Heart left ventricle (tissue), 16 donors: ENCODE data around the gene SBNO2. TPM values are rescaled to one million over a fixed set of nuclear protein-coding genes. Genes with fewer than 3 reads are reported as not detected.

Experiments
- ATAC-seq, 4 donors: fragments of 200-7000 bp; cut with Tn5 transposase; one replicate each; pipeline ENCODE4 v1.9.1; 2020 to 2022; ENCODE audit warnings: moderate library complexity in 4 of 4, mild to moderate bottlenecking in 3 of 4, moderate number of reproducible peaks in 1 of 4
- DNase-seq, 5 donors: peaks; one replicate each; pipeline ENCODE4 v3.0.0-alpha.2; 2020
- H3K27ac ChIP-seq, 12 donors: fragments of 200-600 bp; sonication (generic) in 4 of 12; one replicate each; pipeline versions ENCODE4 v1.5.0 to v1.8.0; 2016 to 2022; ENCODE audit warnings: mild to moderate bottlenecking in 2 of 12
- H3K27me3 ChIP-seq, 9 donors: fragments of 200-600 bp; sonication (generic) in 2 of 9; one replicate each; pipeline versions ENCODE4 v1.5.1 to v1.8.0; 2016 to 2022; ENCODE audit warnings: mild to moderate bottlenecking in 3 of 9
- H3K36me3 ChIP-seq, 9 donors: fragments of 200-600 bp; sonication (generic) in 2 of 9; one replicate each; pipeline versions ENCODE4 v1.5.0 to v1.8.0; 2018 to 2022; ENCODE audit warnings: mild to moderate bottlenecking in 2 of 9
- H3K4me1 ChIP-seq, 12 donors: fragments of 200-600 bp; sonication (generic) in 4 of 12; one replicate each; pipeline versions ENCODE4 v1.5.0 to v1.8.0; 2016 to 2022; ENCODE audit warnings: mild to moderate bottlenecking in 3 of 12
- H3K4me3 ChIP-seq, 12 donors: fragments of 200-600 bp; sonication (generic) in 4 of 12; one replicate each; pipeline versions ENCODE4 v1.5.0 to v1.8.0; 2017 to 2022; ENCODE audit warnings: mild to moderate bottlenecking in 9 of 12, moderate library complexity in 4 of 12
- H3K9me3 ChIP-seq, 12 donors: fragments of 200-600 bp; sonication (generic) in 4 of 12; one replicate each; pipeline versions ENCODE4 v1.5.0 to v1.8.0; 2016 to 2022; ENCODE audit warnings: mild to moderate bottlenecking in 1 of 12
- CTCF ChIP-seq, 12 donors: fragments of 200-600 bp; sonication (generic) in 4 of 12; IDR thresholded peaks; one replicate each; pipeline versions ENCODE4 v1.5.0 to v1.8.0; 2018 to 2022; ENCODE audit warnings: antibody characterized with exemption in 12 of 12, mild to moderate bottlenecking in 5 of 12
- POLR2A ChIP-seq, 2 donors: fragments of 450-650 bp; IDR thresholded peaks; one replicate each; pipeline ENCODE4 v1.6.1; 2017; ENCODE audit warnings: antibody characterized with exemption in 2 of 2, mild to moderate bottlenecking in 2 of 2, moderate library complexity in 2 of 2
- WGBS, 4 donors: extraction: QIAGEN DNeasy Blood & Tissue Kit in 2 of 4; methylation state at CpG; one replicate each; pipeline versions ENCODE4 v1.1.5 to v1.1.7; 2013 to 2018; 5-methylcytosine and 5-hydroxymethylcytosine counted together
- intact Hi-C, 10 donors: fragments of 100-400 bp; cut with DNase I; formaldehyde crosslinking; loops; one replicate each; pipeline versions ENCODE4 v1.11.1 to v1.14.2; 2022
- polyA plus RNA-seq, 2 donors: library from polyadenylated mRNA; stranded (reverse); fragments of 200-250 nt; gene quantifications; one replicate each; pipeline ENCODE4 v1.2.3, GENCODE V29; 2013
- total RNA-seq, 9 donors: library from RNA; depleted of rRNA in 2 of 9; stranded (reverse); fragments of >200 nt in 2 of 9; fragmentation: NEBNext Ultra II Directional in 3 of 9; extraction: Animal tissue kit (Norgen Biotek cat#: 25700) in 3 of 9; gene quantifications; one replicate each; pipeline versions ENCODE4 v1.1.0 to v1.2.4, GENCODE V29; 2016 to 2023
- donor health status: ischemic (EF 13 %, LVEDD 7.1; RV severe dilation, severe dysfunction).
- donor health status: healthy with polysubstance abuse.
- donor health status: DM: no; HTN: yes; CAD: no.
- donor health status: DM: no; HTN: no; CAD: no.
- donor health status: ischemic (EF 25% LVEDD 6.9; RV normal size, moderate dysfunction).
- donor health status: ischemic (EF 25% LVEDD 5.7; RV mildly dilated, moderate dysfunction).
- donor health status: healthy.
- donor health status: DM: yes; HTN: yes; CAD: no.
- donor health status: ischemic (EF 35%, LVEDD 5.7; RV mildly dilated, moderate dysfunction).
- donor health status: nonischemic (EF 11% LVEDD 7.7; RV severe dilation, severe dysfunction).
- donor health status: DM: yes; HTN: yes; CAD: no.
- donor health status: PGD.
- donor health status: ischemic (EF 29% LVEDD 5.4; RV normal size, mild dysfunction).
- donor health status: nonischemic (EF 23%, LVEDD 6.1; RV moderate dilation, normal function).

Gene SBNO2
- total and polyA plus RNA-seq, 11 donors: 9.9 to 78.9 (median 18.7) TPM

- intact Hi-C loops: loop anchor here in 1 of 10 donors (5.0 kb wide), 1 partner anchor 49 kb away; no protein-coding TSS in a partner anchor
- WGBS, 4 donors: 91 to 98% (median 96%) methylated on average over 17 of the region's 17 CpGs
- TF ChIP-seq CTCF (IDR thresholded peaks at IDR 0.05): no peak
- TF ChIP-seq POLR2A (IDR thresholded peaks at IDR 0.05): no peak
These were observed 46.0 kb downstream of the SBNO2 start for GRCh38 chr19:1128106-1128505.

GRCh38 chr19:1126984-1127760, 46.9 kb downstream of the SBNO2 start:
- 90 to 95% (median 94%) methylated on average over 30 to 33 of the region's 33 CpGs for WGBS, 4 donors
- ATAC-seq (no peak), DNase-seq (no peak)
- H3K36me3 ChIP-seq: peaks cover 7 to 86% (median 52%) of the 10 kb centered on the region in 9 donors
- H3K9me3 ChIP-seq: no peaks in the 10 kb centered on the region
- TF ChIP-seq POLR2A (IDR thresholded peaks at IDR 0.05): no peak
- no peak for TF ChIP-seq CTCF (IDR thresholded peaks at IDR 0.05)
- no peaks in the 10 kb centered on the region for H3K27me3 ChIP-seq
- no peak overlapping the region for H3K4me3 ChIP-seq
- intact Hi-C loops: loop anchor here in 1 of 10 donors (5.0 kb wide), 1 partner anchor 50 kb away; no protein-coding TSS in a partner anchor
- H3K4me1 ChIP-seq: peaks cover 5 to 54% (median 17%) of the 10 kb centered on the region in 12 donors
- peak overlapping the region in 1 of 12 donors; percentile 27 for H3K27ac ChIP-seq

More at GRCh38 chr19:1128106-1128505, 46.0 kb downstream of the SBNO2 start:
- H3K36me3 ChIP-seq: peaks cover 4 to 76% (median 43%) of the 10 kb centered on the region in 9 donors
- H3K9me3 ChIP-seq: no peaks in the 10 kb centered on the region
- H3K27ac ChIP-seq: no peak overlapping the region
- ATAC-seq (no peak), DNase-seq (no peak)
- peaks cover 11 to 63% (median 24%) of the 10 kb centered on the region in 12 donors for H3K4me1 ChIP-seq
- H3K4me3 ChIP-seq: no peak overlapping the region
- H3K27me3 ChIP-seq: no peaks in the 10 kb centered on the region

GRCh38 chr19:1125601-1126467, 48.2 kb downstream of the SBNO2 start:
- Histone ChIP-seq H3K27me3 (no peaks in the 10 kb centered on the region), H3K36me3 (peaks cover 7 to 99% (median 65%) of the 10 kb centered on the region in 9 donors), H3K27ac (peak overlapping the region in 1 of 12 donors; percentile 27), H3K9me3 (no peaks in the 10 kb centered on the region), H3K4me1 (peaks cover 0 to 48% (median 7%) of the 10 kb centered on the region in 12 donors), H3K4me3 (no peak overlapping the region)
- DNase-seq (no peak), ATAC-seq (no peak)
- intact Hi-C loops: loop anchor here in 1 of 10 donors (5.0 kb wide), 1 partner anchor 51 kb away; no protein-coding TSS in a partner anchor
- no peak for TF ChIP-seq POLR2A (IDR thresholded peaks at IDR 0.05)
- TF ChIP-seq CTCF (IDR thresholded peaks at IDR 0.05): no peak
- 93 to 95% (median 94%) methylated on average over 32 to 33 of the region's 33 CpGs for WGBS, 4 donors
